HEK293 (cell line): Measurements from ENCODE around the gene COL19A1.
A peak's percentile ranks its signal among the peaks of the same experiment; 100 is the strongest.

Source experiments
- CTCF ChIA-PET: fragments of 350-600 bp; formaldehyde crosslinking; extraction: SDS; loops from one replicate; lab custom pipeline; 2021; ENCODE audit warnings: antibody characterized with exemption; lab: Yijun Ruan, JAX
- POLR2A ChIA-PET: fragments of 300-600 bp; formaldehyde crosslinking; extraction: SDS; loops from one replicate; lab custom pipeline; 2020; ENCODE audit warnings: antibody characterized with exemption, inconsistent platforms; lab: Yijun Ruan, JAX
- H3K27ac ChIP-seq: fragments of 200-500 bp; sonication (Bioruptor generic); 2 replicates; pipeline ENCODE4 v1.5.1; 2014; ENCODE audit warnings: low read depth, low read length, control low read depth, inconsistent platforms; ENCODE audit errors: extremely low read depth
- H3K36me3 ChIP-seq, 2 experiments: fragments of 200-500 bp in 1 of 2; sonication (Bioruptor generic) in 1 of 2; 1 replicate in 1 of 2; 2 replicates in 1 of 2; pipeline ENCODE4 v1.5.1; 2014 to 2017; ENCODE audit warnings: inconsistent platforms in 2 of 2, low read length in 2 of 2; ENCODE audit not compliant: control insufficient read depth in 2 of 2, insufficient read depth in 1 of 2
- H3K4me1 ChIP-seq: fragments of 200-500 bp; sonication (Bioruptor generic); 2 replicates; pipeline ENCODE4 v1.5.1; 2014; ENCODE audit warnings: mild to moderate bottlenecking, low read length, inconsistent platforms; ENCODE audit not compliant: control insufficient read depth, insufficient read depth
- H3K4me3 ChIP-seq: 2 replicates; pipeline ENCODE4 v1.5.1; 2011; ENCODE audit warnings: low read depth, mild to moderate bottlenecking, control low read depth, low read length, moderate library complexity
- H3K9me3 ChIP-seq: fragments of 200-500 bp; sonication (Bioruptor generic); 2 replicates; pipeline ENCODE4 v1.5.1; 2014; ENCODE audit warnings: low read depth, low read length, inconsistent platforms; ENCODE audit not compliant: control insufficient read depth, insufficient read depth
- FEZF1 ChIP-seq: fragments of 450-650 bp; formaldehyde crosslinking; IDR thresholded peaks from 2 replicates; pipeline ENCODE4 v1.5.1; 2016; ENCODE audit warnings: missing biosample characterization, missing genetic modification characterization
- GLIS2 ChIP-seq: fragments of 450-650 bp; formaldehyde crosslinking; IDR thresholded peaks from 2 replicates; pipeline ENCODE4 v1.5.1; 2016; ENCODE audit warnings: missing biosample characterization, missing genetic modification characterization
- KLF16 ChIP-seq: fragments of 450-650 bp; formaldehyde crosslinking; IDR thresholded peaks from 2 replicates; pipeline ENCODE4 v1.5.1; 2017; ENCODE audit warnings: missing biosample characterization, missing genetic modification characterization
- OVOL3 ChIP-seq: fragments of 450-650 bp; formaldehyde crosslinking; IDR thresholded peaks from 2 replicates; pipeline ENCODE4 v1.5.1; 2016; ENCODE audit warnings: missing biosample characterization, missing genetic modification characterization
- PRDM1 ChIP-seq: fragments of 450-650 bp; formaldehyde crosslinking; IDR thresholded peaks from 2 replicates; pipeline ENCODE4; 2016; ENCODE audit warnings: missing biosample characterization, missing genetic modification characterization
- PRDM6 ChIP-seq: fragments of 450-650 bp; formaldehyde crosslinking; IDR thresholded peaks from 2 replicates; pipeline ENCODE4 v1.5.1; 2017; ENCODE audit warnings: missing biosample characterization, missing genetic modification characterization
- RBAK ChIP-seq: fragments of 450-650 bp; formaldehyde crosslinking; IDR thresholded peaks from 2 replicates; pipeline ENCODE4 v1.5.1; 2016; ENCODE audit warnings: missing biosample characterization, missing genetic modification characterization
- ZBTB17 ChIP-seq: fragments of 450-650 bp; formaldehyde crosslinking; IDR thresholded peaks from 2 replicates; pipeline ENCODE4 v1.5.1; 2016; ENCODE audit warnings: missing biosample characterization, missing genetic modification characterization
- ZBTB20 ChIP-seq: fragments of 450-650 bp; formaldehyde crosslinking; IDR thresholded peaks from 2 replicates; pipeline ENCODE4 v1.5.1; 2016; ENCODE audit warnings: missing biosample characterization, missing genetic modification characterization
- ZBTB44 ChIP-seq: fragments of 450-650 bp; IDR thresholded peaks from 2 replicates; pipeline ENCODE4 v1.5.1; 2018; ENCODE audit warnings: missing biosample characterization, mild to moderate bottlenecking, missing genetic modification characterization
- ZNF114 ChIP-seq: fragments of 450-650 bp; formaldehyde crosslinking; IDR thresholded peaks from 2 replicates; pipeline ENCODE4 v1.5.0; 2017; ENCODE audit warnings: missing biosample characterization, missing genetic modification characterization
- ZNF132 ChIP-seq: fragments of 450-650 bp; formaldehyde crosslinking; IDR thresholded peaks from 2 replicates; pipeline ENCODE4 v1.5.1; 2017; ENCODE audit warnings: missing biosample characterization, missing genetic modification characterization, borderline replicate concordance
- ZNF133 ChIP-seq: fragments of 450-650 bp; formaldehyde crosslinking; IDR thresholded peaks from 2 replicates; pipeline ENCODE4 v1.5.1; 2016; ENCODE audit warnings: missing biosample characterization, missing genetic modification characterization
- ZNF155 ChIP-seq: fragments of 450-650 bp; formaldehyde crosslinking; IDR thresholded peaks from 2 replicates; pipeline ENCODE4 v1.5.1; 2016; ENCODE audit warnings: missing biosample characterization, missing genetic modification characterization
- ZNF16 ChIP-seq: fragments of 450-650 bp; formaldehyde crosslinking; IDR thresholded peaks from 2 replicates; pipeline ENCODE4 v1.5.1; 2016; ENCODE audit warnings: low read depth, missing biosample characterization, missing genetic modification characterization
- ZNF19 ChIP-seq: fragments of 450-650 bp; formaldehyde crosslinking; IDR thresholded peaks from 2 replicates; pipeline ENCODE4; 2016; ENCODE audit warnings: missing biosample characterization, missing genetic modification characterization, low read depth
- ZNF26 ChIP-seq: fragments of 450-650 bp; formaldehyde crosslinking; IDR thresholded peaks from 2 replicates; pipeline ENCODE4 v1.5.1; 2016; ENCODE audit warnings: missing biosample characterization, missing genetic modification characterization
- ZNF292 ChIP-seq: fragments of 450-650 bp; formaldehyde crosslinking; IDR thresholded peaks from 2 replicates; pipeline ENCODE4 v1.5.1; 2016; ENCODE audit warnings: low read depth, missing biosample characterization, missing genetic modification characterization, borderline replicate concordance
- ZNF335 ChIP-seq: fragments of 450-650 bp; formaldehyde crosslinking; conservative IDR thresholded peaks from 2 replicates; pipeline ENCODE4 v1.5.1; 2016; ENCODE audit warnings: missing biosample characterization, missing genetic modification characterization
- ZNF391 ChIP-seq: fragments of 450-650 bp; formaldehyde crosslinking; IDR thresholded peaks from 2 replicates; pipeline ENCODE4 v1.5.1; 2016; ENCODE audit warnings: low read depth, missing biosample characterization, missing genetic modification characterization, borderline replicate concordance
- ZNF416 ChIP-seq: fragments of 450-650 bp; formaldehyde crosslinking; IDR thresholded peaks from 2 replicates; pipeline ENCODE4 v1.5.1; 2016; ENCODE audit warnings: missing biosample characterization, missing genetic modification characterization
- ZNF433 ChIP-seq: fragments of 450-650 bp; formaldehyde crosslinking; IDR thresholded peaks from 2 replicates; pipeline ENCODE4 v1.5.1; 2016; ENCODE audit warnings: missing biosample characterization, missing genetic modification characterization, low read depth
- ZNF513 ChIP-seq: fragments of 450-650 bp; IDR thresholded peaks from 2 replicates; pipeline ENCODE4 v1.5.1; 2018; ENCODE audit warnings: missing biosample characterization, missing genetic modification characterization
- ZNF529 ChIP-seq: fragments of 450-650 bp; formaldehyde crosslinking; IDR thresholded peaks from 2 replicates; pipeline ENCODE4 v1.5.1; 2017; ENCODE audit warnings: missing genetic modification characterization, missing biosample characterization; ENCODE audit not compliant: insufficient replicate concordance
- ZNF610 ChIP-seq: fragments of 450-650 bp; formaldehyde crosslinking; IDR thresholded peaks from 2 replicates; pipeline ENCODE4 v1.5.1; 2016; ENCODE audit warnings: missing biosample characterization, missing genetic modification characterization, borderline replicate concordance
- ZNF664 ChIP-seq: fragments of 450-650 bp; formaldehyde crosslinking; IDR thresholded peaks from 2 replicates; pipeline ENCODE4 v1.5.1; 2016; ENCODE audit warnings: missing biosample characterization, missing genetic modification characterization
- ZNF670 ChIP-seq: fragments of 450-650 bp; formaldehyde crosslinking; IDR thresholded peaks from 2 replicates; pipeline ENCODE4 v1.5.1; 2016; ENCODE audit warnings: missing biosample characterization, missing genetic modification characterization, low read depth
- ZNF707 ChIP-seq: fragments of 450-650 bp; formaldehyde crosslinking; IDR thresholded peaks from 2 replicates; pipeline ENCODE4 v1.5.1; 2016; ENCODE audit warnings: missing biosample characterization, missing genetic modification characterization
- ZNF76 ChIP-seq: fragments of 450-650 bp; formaldehyde crosslinking; IDR thresholded peaks from 2 replicates; pipeline ENCODE4; 2016; ENCODE audit warnings: low read depth, missing biosample characterization, missing genetic modification characterization, borderline replicate concordance
- ZNF785 ChIP-seq: fragments of 450-650 bp; formaldehyde crosslinking; IDR thresholded peaks from 2 replicates; pipeline ENCODE4 v1.5.1; 2016; ENCODE audit warnings: missing biosample characterization, missing genetic modification characterization
- ZSCAN16 ChIP-seq: fragments of 450-650 bp; formaldehyde crosslinking; IDR thresholded peaks from 2 replicates; pipeline ENCODE4 v1.5.1; 2016; ENCODE audit warnings: missing biosample characterization, missing genetic modification characterization

Gene COL19A1

GRCh38 chr6:69894578-69895347 lies 28.4 kb downstream of the COL19A1 start:
- CTCF ChIA-PET = interaction anchor here (0.9 to 1.9 kb wide), 2 partner anchors 15 to 19 kb away, joined by 3 to 8 read pairs; no protein-coding TSS in a partner anchor
- Histone ChIP-seq H3K4me3 (no peak overlapping the region), H3K27ac (peak overlapping the region; percentile 69), H3K9me3 (no peaks in the 10 kb centered on the region), H3K36me3 (no peaks in the 10 kb centered on the region), H3K4me1 (peaks cover 9% of the 10 kb centered on the region)
- POLR2A ChIA-PET = interaction anchor here (0.9 to 1.3 kb wide), 3 partner anchors 13 to 99 kb away, joined by 3 to 8 read pairs (median 5); no protein-coding TSS in a partner anchor
- TF ChIP-seq ZNF707 (tag by site-specific recombination) (no peak), ZNF513 (tag by site-specific recombination) (no peak), ZNF529 (tag by site-specific recombination) (no peak), FEZF1 (peak; percentile 74), ZNF16 (tag by site-specific recombination) (no peak), ZNF76 (tag by site-specific recombination) (no peak), ZBTB44 (tag by site-specific recombination) (peak; percentile 75), ZNF391 (tag by site-specific recombination) (no peak), ZNF132 (tag by site-specific recombination) (no peak), ZBTB17 (tag by site-specific recombination) (no peak), ZNF155 (tag by site-specific recombination) (no peak), ZNF114 (tag by site-specific recombination) (no peak), KLF16 (no peak), ZNF19 (tag by site-specific recombination) (no peak), ZNF133 (no peak), ZSCAN16 (peak; percentile 94), OVOL3 (tag by site-specific recombination) (peak; percentile 46; the same call in 1 of the 2 replicates), ZNF433 (no peak), ZNF26 (tag by site-specific recombination) (no peak), ZBTB20 (no peak), ZNF292 (no peak), PRDM1 (tag by site-specific recombination) (no peak), ZNF670 (no peak), PRDM6 (tag by site-specific recombination) (peak; percentile 77), ZNF335 (tag by site-specific recombination) (0 out of 2 replicates have a peak, but pooled peaks have one; percentile 8), ZNF610 (0 out of 2 replicates have a peak, but pooled peaks have one; percentile 24), ZNF785 (no peak), ZNF664 (tag by site-specific recombination) (no peak), GLIS2 (tag by site-specific recombination) (no peak), RBAK (tag by site-specific recombination) (no peak), ZNF416 (tag by site-specific recombination) (no peak)
